GM18909 (cell line): ENCODE measurements around the gene WIPI1.
"Not testable (repeated sequence)": the region's sequence is repeated elsewhere in the genome, so short reads cannot be mapped to it uniquely, and the experiment has no call there.

Experiments
- ATAC-seq: cut with Tn5 transposase; IDR thresholded peaks from one replicate; pipeline ENCODE4 v1.9.1; 2021; ENCODE audit warnings: mild to moderate bottlenecking; ENCODE audit not compliant: unreplicated experiment, poor library complexity

Gene WIPI1

GRCh38 chr17:68422821-68423220 lies 34.5 kb downstream of the WIPI1 start:
- ATAC-seq = no peak

GRCh38 chr17:68421486-68421885 lies 35.8 kb downstream of the WIPI1 start:
- ATAC-seq = no peak

- no peak for ATAC-seq
These were observed 37.2 kb downstream of the WIPI1 start for GRCh38 chr17:68420065-68420464.

GRCh38 chr17:68418876-68419275 lies 38.4 kb downstream of the WIPI1 start:
- ATAC-seq = no peak

GRCh38 chr17:68417317-68417716 lies 40.0 kb downstream of the WIPI1 start:
- ATAC-seq = no peak

GRCh38 chr17:68414901-68415300 lies 42.4 kb downstream of the WIPI1 start:
- ATAC-seq = not testable (repeated sequence)

GRCh38 chr17:68413597-68414560 lies 43.4 kb downstream of the WIPI1 start:
- not testable (repeated sequence) for ATAC-seq

- ATAC-seq = not testable (repeated sequence)
These were observed 49.6 kb downstream of the WIPI1 start for GRCh38 chr17:68407656-68408055.

- ATAC-seq = not testable (repeated sequence)
These were observed 53.5 kb downstream of the WIPI1 start for GRCh38 chr17:68403837-68404236.

- ATAC-seq = no peak
These were observed 54.2 kb downstream of the WIPI1 start for GRCh38 chr17:68403122-68403521.

- ATAC-seq = no peak
These were observed 56.0 kb downstream of the WIPI1 start for GRCh38 chr17:68401288-68401687.

- ATAC-seq = no peak
These were observed 56.9 kb downstream of the WIPI1 start for GRCh38 chr17:68400404-68400735.

GRCh38 chr17:68399638-68400403 lies 57.5 kb downstream of the WIPI1 start:
- ATAC-seq = no peak

- ATAC-seq = peak; percentile 90
These were observed 58.3 kb downstream of the WIPI1 start for GRCh38 chr17:68398691-68399637.

GRCh38 chr17:68397108-68397536 lies 60.2 kb downstream of the WIPI1 start:
- no peak for ATAC-seq

- ATAC-seq = no peak
These were observed 60.8 kb downstream of the WIPI1 start for GRCh38 chr17:68396226-68397107.

- no peak for ATAC-seq
These were observed 62.5 kb downstream of the WIPI1 start for GRCh38 chr17:68394608-68395331.

- ATAC-seq = no peak
These were observed 65.6 kb downstream of the WIPI1 start for GRCh38 chr17:68391561-68392268.
